Type B pancreatic cell (in vitro differentiated cells): ENCODE measurements around the gene SPATA20. TPM values are rescaled to one million over a fixed set of nuclear protein-coding genes. Genes with fewer than 3 reads are reported as not detected.

Experiments
- DNase-seq: peaks from one replicate; pipeline ENCODE4 v3.0.0; 2021; ENCODE audit warnings: mixed read lengths; ENCODE audit not compliant: unreplicated experiment; ENCODE audit errors: extremely low spot score
- H3K27ac Mint-ChIP-seq: 2 replicates; pipeline ENCODE4 v1.8.0; 2021; ENCODE audit warnings: mild to moderate bottlenecking, mixed read lengths
- H3K27me3 Mint-ChIP-seq: 2 replicates; pipeline ENCODE4 v1.8.0; 2021; ENCODE audit warnings: mixed read lengths
- H3K36me3 Mint-ChIP-seq: 2 replicates; pipeline ENCODE4 v1.8.0; 2021; ENCODE audit warnings: mixed read lengths
- H3K4me1 Mint-ChIP-seq: one replicate; pipeline ENCODE4 v1.8.0; 2021; ENCODE audit warnings: mixed read lengths; ENCODE audit not compliant: unreplicated experiment
- H3K4me3 Mint-ChIP-seq: 2 replicates; pipeline ENCODE4 v1.8.0; 2021; ENCODE audit warnings: mild to moderate bottlenecking, mixed read lengths
- H3K9me3 Mint-ChIP-seq: 2 replicates; pipeline ENCODE4 v1.8.0; 2021; ENCODE audit warnings: mixed read lengths
- total RNA-seq: library from RNA; stranded (reverse); gene quantifications from 2 replicates; pipeline ENCODE4 v1.2.1, GENCODE V29; 2021; ENCODE audit warnings: low replicate concordance
- TF ChIP-seq, protein P1 (sequence below): fragments of 200-600 bp; sonication (generic); conservative IDR thresholded peaks from 2 replicates; pipeline ENCODE4 v1.5.0; 2021; ENCODE audit warnings: antibody characterized with exemption, mild to moderate bottlenecking

The SPATA20 gene
- total RNA-seq, 1 donor from 2014 or later: 51.3 TPM

DNA sequence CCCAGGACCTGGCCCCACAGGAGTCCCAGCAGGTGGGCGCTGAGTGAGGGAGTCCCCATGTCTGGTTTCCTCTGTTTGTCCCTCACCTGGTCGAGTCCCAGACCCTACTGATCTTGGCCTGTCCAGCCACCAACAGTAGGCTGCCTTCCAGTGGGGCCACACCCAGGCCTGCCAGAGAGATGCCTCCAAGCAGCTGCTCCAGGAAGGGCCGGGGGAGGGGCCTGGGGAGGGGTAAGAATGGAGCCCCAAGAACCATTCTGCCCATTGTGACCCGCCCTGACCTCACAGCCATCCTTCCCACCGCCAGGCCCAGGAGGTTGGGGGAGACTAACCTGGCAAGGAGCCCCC lies 736 bp downstream of the SPATA20 start:
- no peak overlapping the region for H3K27ac Mint-ChIP-seq
- TF ChIP-seq, protein P1, sequence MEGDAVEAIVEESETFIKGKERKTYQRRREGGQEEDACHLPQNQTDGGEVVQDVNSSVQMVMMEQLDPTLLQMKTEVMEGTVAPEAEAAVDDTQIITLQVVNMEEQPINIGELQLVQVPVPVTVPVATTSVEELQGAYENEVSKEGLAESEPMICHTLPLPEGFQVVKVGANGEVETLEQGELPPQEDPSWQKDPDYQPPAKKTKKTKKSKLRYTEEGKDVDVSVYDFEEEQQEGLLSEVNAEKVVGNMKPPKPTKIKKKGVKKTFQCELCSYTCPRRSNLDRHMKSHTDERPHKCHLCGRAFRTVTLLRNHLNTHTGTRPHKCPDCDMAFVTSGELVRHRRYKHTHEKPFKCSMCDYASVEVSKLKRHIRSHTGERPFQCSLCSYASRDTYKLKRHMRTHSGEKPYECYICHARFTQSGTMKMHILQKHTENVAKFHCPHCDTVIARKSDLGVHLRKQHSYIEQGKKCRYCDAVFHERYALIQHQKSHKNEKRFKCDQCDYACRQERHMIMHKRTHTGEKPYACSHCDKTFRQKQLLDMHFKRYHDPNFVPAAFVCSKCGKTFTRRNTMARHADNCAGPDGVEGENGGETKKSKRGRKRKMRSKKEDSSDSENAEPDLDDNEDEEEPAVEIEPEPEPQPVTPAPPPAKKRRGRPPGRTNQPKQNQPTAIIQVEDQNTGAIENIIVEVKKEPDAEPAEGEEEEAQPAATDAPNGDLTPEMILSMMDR: no peak
- H3K36me3 Mint-ChIP-seq: no peaks in the 10 kb centered on the region
- no peaks in the 10 kb centered on the region for H3K9me3 Mint-ChIP-seq
- peak overlapping the region; percentile 86 for H3K4me3 Mint-ChIP-seq
- peaks cover 23% of the 10 kb centered on the region for H3K4me1 Mint-ChIP-seq
- DNase-seq: no peak
- H3K27me3 Mint-ChIP-seq: no peaks in the 10 kb centered on the region

DNA sequence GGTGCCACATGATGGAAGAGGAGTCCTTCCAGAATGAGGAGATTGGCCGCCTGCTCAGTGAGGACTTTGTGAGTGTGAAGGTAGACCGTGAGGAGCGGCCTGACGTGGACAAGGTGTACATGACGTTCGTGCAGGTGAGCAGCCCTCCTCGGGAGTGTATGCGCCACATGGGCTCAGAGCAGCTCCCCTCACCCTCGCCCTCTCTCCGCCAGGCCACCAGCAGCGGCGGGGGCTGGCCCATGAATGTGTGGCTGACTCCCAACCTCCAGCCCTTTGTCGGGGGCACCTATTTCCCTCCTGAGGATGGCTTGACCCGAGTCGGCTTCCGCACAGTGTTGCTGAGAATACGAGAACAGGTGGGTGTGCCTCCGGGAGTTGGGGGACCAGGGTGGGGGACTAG lies 1.9 kb downstream of the SPATA20 start:
- peaks cover 3% of the 10 kb centered on the region for H3K27me3 Mint-ChIP-seq

DNA sequence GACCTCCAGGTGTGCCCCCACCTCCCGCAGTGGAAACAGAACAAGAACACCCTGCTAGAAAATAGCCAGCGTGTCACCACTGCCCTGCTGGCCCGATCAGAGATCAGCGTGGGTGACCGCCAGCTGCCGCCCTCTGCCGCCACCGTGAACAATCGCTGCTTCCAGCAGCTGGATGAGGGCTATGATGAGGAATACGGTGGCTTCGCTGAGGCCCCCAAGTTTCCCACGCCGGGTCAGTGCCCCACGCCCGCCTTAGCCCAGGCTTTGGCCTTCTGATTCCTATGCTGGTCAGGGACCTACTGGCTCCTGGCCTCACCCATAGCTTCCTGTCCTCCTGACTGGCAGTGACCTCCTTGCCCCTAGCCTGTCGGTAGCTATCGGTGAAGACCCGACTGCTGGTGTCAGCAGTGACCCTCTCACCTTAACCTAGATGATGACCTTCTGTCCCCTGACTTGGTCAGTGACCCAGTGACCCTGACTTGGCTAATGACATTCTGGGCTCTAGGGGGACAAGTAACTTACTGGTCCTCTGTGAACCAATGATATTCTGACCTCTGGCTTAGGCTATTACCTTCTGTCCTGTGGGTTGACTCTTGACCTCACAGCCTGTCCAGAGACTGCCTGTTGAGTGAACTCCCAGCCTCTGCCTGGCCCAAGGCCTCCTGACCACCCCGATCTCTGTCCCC lies 2.4 kb downstream of the SPATA20 start:
- H3K4me1 Mint-ChIP-seq: peaks cover 6% of the 10 kb centered on the region
- peak overlapping the region; percentile 15 for H3K4me3 Mint-ChIP-seq
- TF ChIP-seq, protein P1: no peak
- H3K27ac Mint-ChIP-seq: no peak overlapping the region
- H3K9me3 Mint-ChIP-seq: no peaks in the 10 kb centered on the region
- peaks cover 3% of the 10 kb centered on the region for H3K27me3 Mint-ChIP-seq
- no peak for DNase-seq
- H3K36me3 Mint-ChIP-seq: no peaks in the 10 kb centered on the region

More for the DNA sequence above, 1.9 kb downstream of the SPATA20 start:
- peaks cover 12% of the 10 kb centered on the region for H3K4me1 Mint-ChIP-seq
- H3K9me3 Mint-ChIP-seq: no peaks in the 10 kb centered on the region
- TF ChIP-seq, protein P1: no peak
- no peaks in the 10 kb centered on the region for H3K36me3 Mint-ChIP-seq
- H3K27ac Mint-ChIP-seq: no peak overlapping the region
- no peak for DNase-seq
- H3K4me3 Mint-ChIP-seq: no peak overlapping the region

DNA sequence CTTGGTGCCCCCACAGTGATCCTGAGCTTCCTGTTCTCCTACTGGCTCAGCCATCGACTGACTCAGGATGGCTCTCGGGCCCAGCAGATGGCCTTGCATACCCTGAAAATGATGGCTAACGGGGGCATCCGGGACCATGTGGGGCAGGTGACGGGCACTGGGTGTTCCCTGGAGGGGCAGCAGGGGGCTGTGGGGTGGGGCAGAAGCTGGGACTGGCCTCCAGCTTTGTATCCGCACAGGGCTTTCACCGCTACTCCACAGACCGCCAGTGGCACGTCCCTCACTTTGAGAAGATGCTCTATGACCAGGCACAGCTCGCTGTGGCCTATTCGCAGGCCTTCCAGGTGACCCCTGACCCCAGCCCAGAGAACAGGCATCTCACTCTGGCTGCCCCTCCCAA lies 3.0 kb downstream of the SPATA20 start:
- Mint-ChIP-seq H3K4me3 (peak overlapping the region; percentile 15), H3K36me3 (no peaks in the 10 kb centered on the region), H3K4me1 (peaks cover 4% of the 10 kb centered on the region), H3K27ac (no peak overlapping the region), H3K9me3 (no peaks in the 10 kb centered on the region), H3K27me3 (peaks cover 6% of the 10 kb centered on the region)
- no peak for DNase-seq
- TF ChIP-seq, protein P1: no peak

DNA sequence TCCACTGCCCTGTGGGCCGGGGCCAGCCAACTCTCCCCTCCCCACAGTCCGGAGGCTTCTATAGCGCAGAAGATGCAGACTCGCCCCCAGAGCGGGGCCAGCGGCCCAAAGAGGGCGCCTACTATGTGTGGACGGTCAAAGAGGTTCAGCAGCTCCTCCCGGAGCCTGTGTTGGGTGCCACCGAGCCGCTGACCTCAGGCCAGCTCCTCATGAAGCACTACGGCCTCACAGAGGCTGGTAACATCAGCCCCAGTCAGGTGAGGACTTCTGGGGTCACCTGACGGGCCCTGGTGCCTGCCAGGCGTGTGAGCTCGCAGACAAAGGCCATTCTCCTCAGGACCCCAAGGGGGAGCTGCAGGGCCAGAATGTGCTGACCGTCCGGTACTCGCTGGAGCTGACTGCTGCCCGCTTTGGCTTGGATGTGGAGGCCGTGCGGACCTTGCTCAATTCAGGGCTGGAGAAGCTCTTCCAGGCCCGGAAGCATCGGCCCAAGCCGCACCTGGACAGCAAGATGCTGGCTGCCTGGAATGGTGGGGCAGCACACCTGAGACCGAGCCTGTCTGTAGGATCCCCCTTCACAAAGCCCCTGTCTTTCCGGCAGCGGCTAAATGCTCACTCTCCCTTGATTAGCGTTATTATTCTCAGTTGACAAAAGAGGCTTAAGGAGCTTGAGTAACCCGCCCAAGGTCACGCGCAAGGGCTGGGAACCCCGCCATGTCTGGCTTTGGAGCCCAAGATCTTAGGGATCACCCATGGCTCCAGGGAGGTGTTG lies 3.9 kb downstream of the SPATA20 start:
- Mint-ChIP-seq H3K27ac (no peak overlapping the region), H3K4me1 (peaks cover 4% of the 10 kb centered on the region), H3K27me3 (peaks cover 6% of the 10 kb centered on the region), H3K4me3 (no peak overlapping the region), H3K36me3 (no peaks in the 10 kb centered on the region), H3K9me3 (no peaks in the 10 kb centered on the region)
- DNase-seq: peak; percentile 86
- TF ChIP-seq, protein P1: peak; percentile 90
